A673 (cell line): ENCODE measurements around the gene HECTD4.

Experiments used
- EZH2 ChIP-seq: fragments of 200-600 bp; sonication (generic); IDR thresholded peaks from 2 replicates; pipeline ENCODE4 v1.6.1; 2017; ENCODE audit warnings: borderline replicate concordance, low read depth, mild to moderate bottlenecking, mixed read lengths, antibody characterized with exemption, low read length; ENCODE audit not compliant: poor library complexity, severe bottlenecking
- TF ChIP-seq, protein P1 (sequence below): fragments of 300-800, 200-600 bp; sonication (generic); conservative IDR thresholded peaks from 2 replicates; pipeline ENCODE4 v1.5.1; 2017; ENCODE audit warnings: low read depth, mild to moderate bottlenecking, antibody characterized with exemption, low read length, moderate library complexity, mixed read lengths

DNA sequence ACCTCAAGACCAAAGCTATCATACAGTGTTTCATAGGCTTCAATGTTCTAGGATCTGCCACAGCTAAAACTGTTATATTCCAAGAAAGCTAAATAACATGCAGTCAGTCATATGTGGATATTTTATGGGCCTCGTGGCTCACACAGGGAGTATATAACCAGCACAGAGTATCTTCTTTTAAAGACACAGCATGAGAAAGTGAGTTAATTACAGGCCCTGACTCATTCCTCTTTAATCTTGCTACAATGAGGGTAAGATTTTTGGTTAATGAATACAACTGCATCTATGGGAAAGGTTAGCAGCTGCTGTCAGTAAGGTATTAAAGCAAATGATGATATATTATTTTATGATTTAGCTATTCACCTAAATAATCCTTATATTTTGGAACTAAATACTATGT is 145.8 kb downstream of the HECTD4 start:
- TF ChIP-seq EZH2, result no peak
- TF ChIP-seq, protein P1, sequence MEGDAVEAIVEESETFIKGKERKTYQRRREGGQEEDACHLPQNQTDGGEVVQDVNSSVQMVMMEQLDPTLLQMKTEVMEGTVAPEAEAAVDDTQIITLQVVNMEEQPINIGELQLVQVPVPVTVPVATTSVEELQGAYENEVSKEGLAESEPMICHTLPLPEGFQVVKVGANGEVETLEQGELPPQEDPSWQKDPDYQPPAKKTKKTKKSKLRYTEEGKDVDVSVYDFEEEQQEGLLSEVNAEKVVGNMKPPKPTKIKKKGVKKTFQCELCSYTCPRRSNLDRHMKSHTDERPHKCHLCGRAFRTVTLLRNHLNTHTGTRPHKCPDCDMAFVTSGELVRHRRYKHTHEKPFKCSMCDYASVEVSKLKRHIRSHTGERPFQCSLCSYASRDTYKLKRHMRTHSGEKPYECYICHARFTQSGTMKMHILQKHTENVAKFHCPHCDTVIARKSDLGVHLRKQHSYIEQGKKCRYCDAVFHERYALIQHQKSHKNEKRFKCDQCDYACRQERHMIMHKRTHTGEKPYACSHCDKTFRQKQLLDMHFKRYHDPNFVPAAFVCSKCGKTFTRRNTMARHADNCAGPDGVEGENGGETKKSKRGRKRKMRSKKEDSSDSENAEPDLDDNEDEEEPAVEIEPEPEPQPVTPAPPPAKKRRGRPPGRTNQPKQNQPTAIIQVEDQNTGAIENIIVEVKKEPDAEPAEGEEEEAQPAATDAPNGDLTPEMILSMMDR, result no peak
